HG03520 (cell line): Measurements from ENCODE around the gene HPRT1.
"Not testable (repeated sequence)": the region's sequence is repeated elsewhere in the genome, so short reads cannot be mapped to it uniquely, and the experiment has no call there.

Experiments
- ATAC-seq: cut with Tn5 transposase; IDR thresholded peaks from one replicate; pipeline ENCODE4 v1.9.1; 2021; ENCODE audit warnings: mild to moderate bottlenecking, moderate library complexity; ENCODE audit not compliant: unreplicated experiment

Gene HPRT1, protein sequence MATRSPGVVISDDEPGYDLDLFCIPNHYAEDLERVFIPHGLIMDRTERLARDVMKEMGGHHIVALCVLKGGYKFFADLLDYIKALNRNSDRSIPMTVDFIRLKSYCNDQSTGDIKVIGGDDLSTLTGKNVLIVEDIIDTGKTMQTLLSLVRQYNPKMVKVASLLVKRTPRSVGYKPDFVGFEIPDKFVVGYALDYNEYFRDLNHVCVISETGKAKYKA

DNA sequence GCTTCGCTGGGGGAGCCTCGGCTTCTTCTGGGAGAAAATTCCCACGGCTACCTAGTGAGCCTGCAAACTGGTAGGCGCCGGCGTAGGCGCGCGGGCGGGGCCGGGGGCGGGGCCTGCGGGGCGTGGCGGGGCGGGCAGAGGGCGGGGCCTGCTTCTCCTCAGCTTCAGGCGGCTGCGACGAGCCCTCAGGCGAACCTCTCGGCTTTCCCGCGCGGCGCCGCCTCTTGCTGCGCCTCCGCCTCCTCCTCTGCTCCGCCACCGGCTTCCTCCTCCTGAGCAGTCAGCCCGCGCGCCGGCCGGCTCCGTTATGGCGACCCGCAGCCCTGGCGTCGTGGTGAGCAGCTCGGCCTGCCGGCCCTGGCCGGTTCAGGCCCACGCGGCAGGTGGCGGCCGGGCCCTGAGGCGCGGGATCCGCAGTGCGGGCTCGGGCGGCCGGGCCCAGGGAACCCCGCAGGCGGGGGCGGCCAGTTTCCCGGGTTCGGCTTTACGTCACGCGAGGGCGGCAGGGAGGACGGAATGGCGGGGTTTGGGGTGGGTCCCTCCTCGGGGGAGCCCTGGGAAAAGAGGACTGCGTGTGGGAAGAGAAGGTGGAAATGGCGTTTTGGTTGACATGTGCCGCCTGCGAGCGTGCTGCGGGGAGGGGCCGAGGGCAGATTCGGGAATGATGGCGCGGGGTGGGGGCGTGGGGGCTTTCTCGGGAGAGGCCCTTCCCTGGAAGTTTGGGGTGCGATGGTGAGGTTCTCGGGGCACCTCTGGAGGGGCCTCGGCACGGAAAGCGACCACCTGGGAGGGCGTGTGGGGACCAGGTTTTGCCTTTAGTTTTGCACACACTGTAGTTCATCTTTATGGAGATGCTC, at the start of gene HPRT1:
HPRT1 (plus strand) TSS at position 161 of the 857 bp plus-strand sequence; CDS start at position 308, 147 bp downstream.
- ATAC-seq = peak; percentile 74

DNA sequence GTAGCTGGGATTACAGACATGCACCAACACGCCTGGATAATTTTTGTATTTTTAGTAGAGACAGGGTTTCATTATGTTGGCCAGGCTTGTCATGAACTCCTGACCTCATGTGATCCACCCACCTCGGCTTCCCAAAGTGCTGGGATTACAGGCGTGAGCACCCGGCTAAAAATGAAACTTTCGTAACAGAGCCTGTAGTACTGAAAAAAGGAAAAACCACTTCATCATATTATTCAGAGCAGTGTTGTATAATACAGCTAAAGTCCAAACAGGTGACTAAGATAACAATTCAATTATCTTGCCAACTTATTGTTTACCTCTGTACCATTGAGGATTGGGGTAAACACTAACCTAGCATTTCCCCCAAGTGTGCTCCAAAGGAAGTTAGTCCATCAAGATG, 43.9 kb upstream of the HPRT1 start:
- no peak for ATAC-seq

DNA sequence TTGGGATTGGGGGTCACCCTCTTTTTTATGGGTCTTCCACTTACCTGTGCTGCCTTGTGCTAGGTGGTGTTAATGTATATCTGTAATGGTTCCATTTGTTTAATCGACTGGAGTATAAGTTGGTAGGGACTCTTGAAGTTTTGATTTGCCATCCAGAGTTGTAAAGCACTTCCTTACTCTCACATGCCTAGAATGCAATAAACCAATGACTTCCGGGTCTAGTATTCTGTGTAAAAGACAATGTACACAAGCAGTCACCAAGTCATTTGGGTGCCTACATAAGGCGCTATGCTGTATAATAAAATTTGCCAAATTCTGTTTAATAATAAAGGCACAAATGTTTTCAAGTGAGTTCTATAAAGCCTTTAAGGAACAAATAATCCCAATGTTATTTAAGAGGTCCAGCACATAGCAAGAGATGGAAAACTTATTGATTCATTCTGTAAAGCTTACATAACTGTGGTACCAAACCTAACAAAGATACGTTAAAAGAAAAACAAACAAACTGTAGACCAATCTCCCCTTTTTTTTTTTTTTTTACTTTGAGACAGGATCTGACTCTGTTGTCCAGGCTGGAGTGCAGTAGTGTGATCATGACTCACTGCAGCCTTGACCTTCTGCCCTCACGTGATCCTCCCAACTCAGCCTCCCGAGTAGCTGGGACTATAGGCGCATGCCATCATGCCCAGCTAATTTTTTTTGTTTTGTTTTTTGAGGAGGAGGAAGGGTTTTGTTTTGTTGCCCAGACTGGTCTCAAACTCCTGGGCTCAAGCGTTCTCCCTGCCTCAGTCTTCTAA, 41.5 kb upstream of the HPRT1 start:
- ATAC-seq = no peak

DNA sequence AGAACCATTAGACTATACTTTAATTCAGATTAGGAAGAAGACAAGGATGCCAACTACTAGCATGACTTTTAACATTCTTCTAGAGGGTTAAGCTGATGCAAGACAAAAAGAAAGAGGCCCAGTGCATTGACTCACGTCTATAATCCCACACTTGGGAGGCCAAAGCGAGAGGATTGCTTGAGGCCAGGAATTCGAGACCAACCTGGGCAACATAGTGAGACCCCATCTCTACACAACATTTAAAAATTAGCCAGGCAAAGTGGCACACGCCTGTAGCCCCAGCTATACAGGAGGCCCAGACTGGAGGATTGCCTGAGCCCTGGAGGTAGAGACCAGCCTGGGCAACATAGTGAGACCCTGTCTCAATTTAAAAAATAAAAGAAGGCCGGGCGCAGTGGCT, 40.2 kb upstream of the HPRT1 start:
- ATAC-seq = no peak

DNA sequence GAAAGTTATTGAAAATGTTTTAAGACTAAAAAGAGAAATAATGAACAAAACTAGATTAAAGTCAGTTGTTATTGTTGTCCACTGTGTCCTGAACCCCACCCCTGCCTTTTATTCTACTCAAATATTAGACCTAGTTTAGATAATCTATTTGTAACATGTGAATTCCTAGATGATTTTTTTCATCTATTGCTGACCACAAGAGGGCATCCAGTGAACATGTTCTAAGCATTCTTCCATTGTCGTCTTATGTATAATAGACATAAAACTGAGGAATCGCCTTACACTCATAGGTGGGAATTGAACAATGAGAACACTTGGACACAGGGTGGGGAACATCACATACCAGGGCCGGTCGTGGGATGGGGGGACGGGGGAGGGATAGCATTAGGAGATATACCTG, 36.4 kb upstream of the HPRT1 start:
- ATAC-seq = no peak

DNA sequence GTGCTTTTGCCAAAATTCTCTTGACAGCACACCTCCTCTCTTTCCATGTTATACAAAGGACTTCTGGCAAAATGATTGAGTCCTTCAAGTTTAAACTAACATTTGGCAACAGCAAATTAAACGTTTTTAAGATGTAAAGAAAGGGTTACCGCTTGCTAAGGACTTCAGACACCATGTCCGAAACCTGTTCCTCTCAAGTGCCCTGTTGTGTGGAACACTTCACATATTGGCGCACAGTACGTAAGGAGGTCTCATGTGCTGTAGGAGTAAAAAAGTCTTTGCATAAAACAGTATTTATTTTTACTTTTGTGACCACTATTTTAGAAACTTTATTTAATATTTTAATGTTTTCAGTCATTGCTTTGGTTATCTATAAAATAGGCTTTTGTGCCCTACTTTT, 33.7 kb upstream of the HPRT1 start:
- no peak for ATAC-seq

DNA sequence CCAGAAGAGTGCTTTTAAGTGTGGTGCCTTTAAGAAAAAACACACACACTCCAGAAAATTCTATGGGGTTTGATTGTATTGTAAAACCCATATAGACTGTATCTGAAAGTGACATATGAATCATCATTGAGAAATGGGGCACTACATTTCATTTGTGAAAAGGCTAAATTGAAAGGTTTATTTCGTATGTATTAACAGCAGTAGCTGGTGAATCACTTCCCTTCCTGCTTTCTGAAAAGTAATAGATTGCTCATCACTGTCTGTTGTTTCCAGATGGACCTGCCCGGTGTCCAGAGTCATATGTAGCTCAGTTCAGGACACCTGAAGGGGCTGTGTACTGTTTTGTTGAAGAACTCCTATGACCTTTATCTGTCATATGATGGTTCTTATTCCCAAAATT, 28.1 kb upstream of the HPRT1 start:
- no peak for ATAC-seq

DNA sequence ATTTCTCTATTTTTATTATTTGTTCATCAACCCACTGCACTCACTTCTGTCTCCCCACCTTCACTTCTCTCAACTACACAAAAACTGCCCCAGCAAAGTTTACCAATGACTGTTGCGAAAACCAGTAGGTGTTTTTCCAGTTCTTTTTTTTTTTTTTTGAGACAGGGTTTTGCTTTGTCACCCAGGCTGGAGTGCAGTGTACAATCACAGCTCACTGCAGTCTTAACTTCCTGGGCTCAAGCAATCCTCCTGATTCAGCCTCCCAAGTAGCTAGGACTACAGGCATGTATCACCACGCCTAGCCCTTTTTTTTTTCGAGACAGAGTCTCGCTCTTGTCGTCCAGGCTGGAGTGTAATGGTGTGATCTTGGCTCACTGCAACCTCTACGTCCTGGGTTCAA, 24.1 kb upstream of the HPRT1 start:
- no peak for ATAC-seq

DNA sequence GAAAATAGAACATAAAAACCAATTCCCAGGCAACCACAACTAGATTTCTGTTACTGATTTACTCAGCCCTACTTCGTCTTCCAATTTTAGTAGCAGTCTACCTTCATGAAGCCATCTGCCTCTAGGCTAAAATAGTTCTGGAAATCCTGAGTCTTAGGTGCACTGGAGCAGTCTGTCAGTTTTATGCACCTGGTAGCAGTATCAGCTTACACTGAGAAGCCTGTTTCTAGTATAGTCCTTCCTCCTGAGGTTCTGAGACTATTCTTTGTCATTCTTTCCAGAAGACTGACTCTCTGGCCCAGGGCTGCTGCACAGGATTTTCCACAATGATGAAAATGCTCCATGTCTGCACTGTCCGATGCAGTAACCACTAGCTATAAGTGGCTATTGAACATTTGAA, 16.9 kb upstream of the HPRT1 start:
- no peak for ATAC-seq

DNA sequence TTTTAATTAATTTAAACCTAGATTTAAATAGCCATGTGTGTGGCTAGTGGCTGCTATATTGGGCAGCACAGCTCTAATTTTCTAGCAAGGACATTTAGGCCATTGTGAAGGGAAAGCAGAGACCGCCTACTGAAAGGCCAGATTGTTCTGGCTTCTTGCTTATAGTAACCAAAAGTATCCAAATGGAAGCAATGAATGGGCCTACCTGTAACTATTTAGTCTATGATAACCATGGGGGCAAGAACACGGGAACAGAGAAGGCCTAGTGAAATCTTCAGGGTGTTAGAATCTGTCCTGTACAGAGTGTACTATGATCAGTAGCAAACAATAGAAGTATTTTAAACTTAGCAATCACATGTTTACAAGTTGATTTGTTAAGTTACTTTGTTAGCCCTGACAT, 16.5 kb upstream of the HPRT1 start:
- no peak for ATAC-seq

DNA sequence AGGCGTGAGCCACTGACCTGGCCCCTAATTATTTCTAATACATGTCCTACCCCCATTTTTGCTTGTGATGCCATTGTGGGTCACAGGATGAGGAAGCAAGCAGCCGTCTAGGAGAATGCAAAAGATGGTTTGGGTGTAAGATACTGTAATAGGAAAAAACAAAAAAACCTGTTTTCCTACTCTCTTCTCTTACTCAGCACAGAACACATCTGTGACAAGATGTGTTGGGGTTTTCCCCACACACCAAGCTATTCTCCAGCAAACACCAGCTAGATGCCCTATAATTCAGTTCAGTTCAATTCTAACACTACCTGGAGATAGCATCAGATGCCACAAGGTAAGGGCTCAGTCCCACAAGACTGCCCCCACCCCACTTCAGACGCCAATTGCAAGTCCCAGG, 15.3 kb upstream of the HPRT1 start:
- no peak for ATAC-seq

DNA sequence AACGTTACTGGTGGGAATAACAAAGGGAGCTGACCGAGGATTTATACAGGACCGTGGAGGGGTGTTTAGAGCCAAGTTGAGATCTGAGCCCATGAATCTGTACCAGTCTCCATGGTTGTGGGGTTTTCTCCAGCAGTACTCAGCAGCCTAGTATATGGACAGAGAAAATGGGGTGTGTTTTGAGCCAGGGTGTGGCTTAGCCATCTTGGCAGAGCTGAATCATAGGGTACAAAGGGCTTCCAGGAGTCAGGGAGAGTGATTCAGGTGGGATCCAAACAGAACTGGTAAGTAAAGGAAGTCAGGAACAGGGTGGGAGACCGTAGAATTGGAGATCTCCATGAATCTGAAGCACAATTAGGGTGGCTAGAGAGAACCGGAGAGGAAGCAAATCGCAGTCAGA, 7.4 kb upstream of the HPRT1 start:
- ATAC-seq = no peak

DNA sequence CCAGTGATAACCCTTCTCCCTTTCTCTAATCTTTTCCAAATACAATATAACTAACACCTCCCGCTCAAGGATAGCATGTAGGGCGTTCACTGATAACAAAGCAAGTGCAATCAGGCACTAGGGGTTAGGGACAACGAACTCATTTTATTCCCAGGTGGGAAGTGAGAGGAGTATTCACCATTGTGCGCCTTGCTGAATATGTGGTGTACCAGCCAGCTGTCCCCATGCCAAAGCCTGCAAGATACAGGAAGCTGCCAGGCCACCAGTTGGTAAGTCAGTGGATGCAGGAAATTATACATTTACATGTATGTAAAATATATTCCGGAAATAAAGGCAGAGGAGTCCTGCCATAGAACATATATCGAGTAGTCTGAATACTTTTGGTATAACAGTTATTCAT, 6.3 kb upstream of the HPRT1 start:
- no peak for ATAC-seq

DNA sequence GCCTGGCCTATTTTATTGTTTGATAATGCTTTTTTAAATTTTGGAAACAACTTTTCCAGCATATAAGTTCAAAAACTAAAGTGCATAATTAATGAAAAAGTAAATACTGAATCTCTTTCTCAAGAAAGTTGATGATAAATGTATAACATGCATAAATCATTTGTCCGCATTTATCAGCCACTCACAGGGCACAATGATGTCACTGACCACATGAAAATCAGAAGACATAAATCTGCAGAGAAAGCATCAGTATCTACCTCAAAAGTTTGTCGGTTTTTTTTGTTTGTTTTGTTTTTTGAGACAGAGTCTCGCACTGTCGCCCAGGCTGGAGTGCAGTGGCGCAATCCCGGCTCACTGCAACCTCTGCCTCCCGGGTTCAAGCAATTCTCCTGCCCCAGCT, 5.5 kb upstream of the HPRT1 start:
- no peak for ATAC-seq

DNA sequence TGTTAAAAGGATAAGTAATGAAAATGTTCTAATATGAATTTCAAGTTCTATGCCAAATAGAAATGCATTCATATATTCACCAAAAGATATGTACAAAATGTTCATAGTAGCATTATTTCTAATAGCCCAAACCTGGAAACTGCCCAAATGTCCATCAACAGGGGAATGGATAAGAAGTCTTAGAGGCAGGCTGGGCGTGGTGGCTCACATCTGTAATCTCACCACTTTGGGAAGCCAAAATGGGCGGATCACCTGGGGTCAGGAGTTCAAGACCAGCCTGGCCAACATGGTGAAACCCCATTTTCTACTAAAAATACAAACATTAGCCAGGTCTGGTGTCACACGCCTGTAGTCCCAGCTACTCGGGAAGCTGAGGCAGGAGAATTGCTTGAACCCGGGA, 2.3 kb upstream of the HPRT1 start:
- no peak for ATAC-seq

DNA sequence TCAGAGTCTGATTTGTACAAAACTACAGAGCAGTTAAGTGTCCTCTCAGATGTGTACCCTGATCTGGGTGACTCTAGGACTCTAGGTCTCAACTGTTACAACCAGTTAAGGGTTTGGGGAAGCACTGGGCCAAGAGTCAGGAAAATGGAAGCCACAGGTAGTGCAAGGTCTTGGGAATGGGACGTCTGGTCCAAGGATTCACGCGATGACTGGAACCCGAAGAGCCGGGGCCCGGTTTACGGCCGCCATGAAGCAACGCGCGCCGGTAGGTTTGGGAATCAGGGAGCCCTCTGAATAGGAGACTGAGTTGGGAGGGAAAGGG, 321 bp upstream of the HPRT1 start:
- peak; percentile 16 for ATAC-seq

DNA sequence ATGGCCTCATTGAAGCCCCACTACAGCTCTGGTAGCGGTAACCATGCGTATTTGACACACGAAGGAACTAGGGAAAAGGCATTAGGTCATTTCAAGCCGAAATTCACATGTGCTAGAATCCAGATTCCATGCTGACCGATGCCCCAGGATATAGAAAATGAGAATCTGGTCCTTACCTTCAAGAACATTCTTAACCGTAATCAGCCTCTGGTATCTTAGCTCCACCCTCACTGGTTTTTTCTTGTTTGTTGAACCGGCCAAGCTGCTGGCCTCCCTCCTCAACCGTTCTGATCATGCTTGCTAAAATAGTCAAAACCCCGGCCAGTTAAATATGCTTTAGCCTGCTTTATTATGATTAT, 876 bp downstream of the HPRT1 start:
- ATAC-seq = no peak

DNA sequence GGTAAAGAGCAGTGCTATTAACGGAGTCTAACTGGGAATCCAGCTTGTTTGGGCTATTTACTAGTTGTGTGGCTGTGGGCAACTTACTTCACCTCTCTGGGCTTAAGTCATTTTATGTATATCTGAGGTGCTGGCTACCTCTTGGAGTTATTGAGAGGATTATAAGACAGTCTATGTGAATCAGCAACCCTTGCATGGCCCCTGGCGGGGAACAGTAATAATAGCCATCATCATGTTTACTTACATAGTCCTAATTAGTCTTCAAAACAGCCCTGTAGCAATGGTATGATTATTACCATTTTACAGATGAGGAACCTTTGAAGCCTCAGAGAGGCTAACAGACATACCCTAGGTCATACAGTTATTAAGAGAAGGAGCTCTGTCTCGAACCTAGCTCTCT, 1.5 kb downstream of the HPRT1 start:
- ATAC-seq = no peak

DNA sequence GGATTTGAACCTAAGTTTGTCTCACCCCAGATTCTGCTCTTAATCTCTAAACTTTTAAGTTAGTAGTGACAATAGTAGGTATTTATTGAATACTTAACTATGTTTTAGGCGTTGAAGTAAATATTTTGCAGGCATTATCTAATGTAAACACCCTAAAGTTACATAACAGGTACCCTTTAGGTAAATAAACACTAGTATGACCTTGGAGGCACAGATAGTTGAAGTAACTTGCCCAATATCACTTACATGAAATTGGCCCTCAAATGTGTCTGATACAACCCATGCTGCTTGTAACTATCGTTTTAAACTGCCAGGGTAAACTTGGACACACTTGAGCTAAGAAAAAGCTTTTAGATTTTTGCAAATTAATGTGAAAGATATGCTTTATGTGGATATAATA, 3.0 kb downstream of the HPRT1 start:
- ATAC-seq = no peak

DNA sequence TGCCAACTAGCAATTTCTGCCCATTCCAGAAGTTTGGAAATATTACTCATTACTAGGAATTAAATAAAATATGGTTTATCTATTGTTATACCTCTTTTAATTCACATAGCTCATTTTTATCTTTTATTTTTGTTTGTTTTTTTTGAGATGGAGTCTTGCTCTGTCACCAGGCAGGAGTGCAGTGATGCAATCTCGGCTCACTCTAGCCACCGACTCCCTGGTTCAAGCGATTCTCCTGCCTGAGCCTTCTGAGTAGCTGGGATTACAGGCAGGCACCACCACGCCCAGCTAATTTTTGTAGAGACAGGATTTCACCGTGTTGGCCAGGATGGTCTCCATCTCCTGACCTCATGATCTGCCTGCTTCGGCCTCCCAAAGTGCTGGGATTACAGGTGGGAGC, 4.5 kb downstream of the HPRT1 start:
- not testable (repeated sequence) for ATAC-seq

DNA sequence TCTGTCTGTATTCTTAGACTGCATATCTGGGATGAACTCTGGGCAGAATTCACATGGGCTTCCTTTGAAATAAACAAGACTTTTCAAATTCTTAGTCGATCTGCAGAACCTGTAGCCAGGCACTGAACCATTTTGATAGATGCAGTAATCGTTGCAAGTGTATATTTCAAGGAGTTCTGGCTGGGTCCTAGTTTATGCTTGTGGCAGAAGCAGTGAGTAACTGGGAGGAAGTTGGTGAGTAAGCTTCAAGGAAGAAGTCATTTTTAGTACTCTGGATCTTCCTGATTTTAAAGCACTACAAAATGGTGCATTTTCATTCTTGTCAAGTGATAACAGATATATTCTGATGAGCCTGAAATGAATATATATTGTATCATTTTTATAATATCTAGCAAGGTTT, 9.5 kb downstream of the HPRT1 start:
- ATAC-seq = no peak

DNA sequence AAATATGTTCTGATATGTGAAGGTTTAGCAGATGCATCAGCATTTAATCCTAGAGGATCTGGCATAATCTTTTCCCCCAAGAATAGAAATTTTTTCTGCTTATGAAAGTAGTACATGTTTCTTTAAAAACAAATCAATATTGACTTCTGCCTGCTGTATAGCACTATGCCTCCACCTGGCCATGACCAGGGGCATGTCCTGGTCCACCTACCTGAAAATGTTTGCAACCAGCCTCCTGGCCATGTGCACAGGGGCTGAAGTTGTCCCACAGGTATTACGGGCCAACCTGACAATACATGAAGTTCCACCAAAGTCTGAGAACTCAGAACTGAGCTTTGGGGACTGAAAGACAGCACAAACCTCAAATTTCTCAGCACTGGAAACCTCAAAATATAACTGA, 10.0 kb downstream of the HPRT1 start:
- no peak for ATAC-seq
